GM19397 (cell line): Measurements from ENCODE around the gene DDAH2.

Experiments used
- ATAC-seq: cut with Tn5 transposase; IDR thresholded peaks from one replicate; pipeline ENCODE4 v1.9.1; 2021; ENCODE audit warnings: mild to moderate bottlenecking, moderate library complexity; ENCODE audit not compliant: unreplicated experiment

DDAH2 gene

GRCh38 chr6:31733734-31734133 lies 4.6 kb upstream of the DDAH2 start:
- ATAC-seq = no peak

DNA sequence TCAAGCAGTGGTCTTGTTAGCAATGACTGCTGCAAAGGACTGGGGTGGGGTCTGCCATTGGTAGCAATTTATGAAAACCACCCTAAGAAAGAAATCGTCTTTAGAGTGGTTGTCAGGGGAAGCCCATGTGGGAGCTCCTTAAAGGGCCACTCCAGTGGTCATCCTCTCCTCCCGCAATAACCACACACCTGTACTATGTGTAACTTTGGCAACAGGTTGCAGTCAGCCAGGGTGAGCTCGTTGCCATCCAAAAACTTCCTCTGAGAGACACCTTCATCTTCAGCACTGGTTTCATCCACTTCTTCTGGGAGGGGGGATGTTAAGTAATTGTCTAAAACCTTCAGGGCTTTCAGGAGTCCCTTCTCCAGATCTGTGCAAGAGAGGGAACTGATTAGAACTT lies 2.9 kb upstream of the DDAH2 start:
- ATAC-seq = no peak

DNA sequence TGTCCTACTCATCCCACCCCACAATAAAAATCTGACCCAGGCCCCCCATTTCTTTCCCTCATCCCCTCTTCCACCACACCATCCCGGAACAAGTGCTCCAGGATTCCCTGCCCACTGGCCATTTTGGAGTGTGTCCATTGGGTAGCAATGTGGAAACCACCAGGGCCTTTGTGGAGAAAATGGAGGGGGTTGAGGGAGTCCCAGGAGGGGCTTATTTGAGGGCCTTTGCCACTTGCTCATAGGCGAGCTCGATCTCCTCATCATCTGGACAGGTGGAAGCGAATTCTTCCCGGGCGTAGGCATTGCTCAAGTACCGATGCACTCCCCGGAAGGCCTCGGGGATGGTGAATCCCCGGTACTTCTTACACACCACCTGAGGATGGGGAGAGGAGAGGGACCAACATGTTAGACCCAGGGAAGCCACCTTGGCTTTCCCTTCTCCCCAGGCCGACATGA lies 1.6 kb upstream of the DDAH2 start:
- ATAC-seq = no peak

DNA sequence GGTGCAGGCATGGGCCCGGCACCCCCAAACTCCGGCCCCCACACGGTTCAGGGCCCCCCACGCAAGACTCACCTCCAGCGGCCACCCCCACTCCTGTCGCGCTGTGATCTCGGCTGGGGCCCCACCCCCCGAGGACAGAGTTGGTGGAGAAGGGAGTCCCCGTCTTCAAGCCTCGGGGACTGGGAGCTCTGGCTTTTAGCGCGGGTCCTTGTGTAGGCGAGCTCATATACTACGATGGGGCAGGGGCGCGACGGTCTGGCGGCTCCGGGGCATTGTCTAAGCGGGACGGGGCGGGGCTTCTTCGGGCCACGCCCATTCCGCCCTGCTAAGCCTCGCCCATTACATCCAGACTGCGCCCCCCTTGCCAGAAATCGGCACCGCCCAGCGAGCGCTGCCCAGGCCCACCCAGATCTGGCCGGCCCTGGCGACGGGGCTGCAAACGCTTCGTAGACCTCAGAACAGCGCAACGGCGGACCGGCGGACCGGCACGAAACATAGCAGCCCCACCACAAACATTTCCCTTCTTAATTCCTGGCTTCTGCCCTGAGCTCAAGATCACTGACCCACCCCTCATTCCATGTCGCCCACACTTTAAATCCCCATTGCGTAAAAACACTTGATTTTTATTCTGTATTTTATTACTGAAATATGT lies 1.0 kb upstream of the DDAH2 start:
- peak; percentile 36 for ATAC-seq

DNA sequence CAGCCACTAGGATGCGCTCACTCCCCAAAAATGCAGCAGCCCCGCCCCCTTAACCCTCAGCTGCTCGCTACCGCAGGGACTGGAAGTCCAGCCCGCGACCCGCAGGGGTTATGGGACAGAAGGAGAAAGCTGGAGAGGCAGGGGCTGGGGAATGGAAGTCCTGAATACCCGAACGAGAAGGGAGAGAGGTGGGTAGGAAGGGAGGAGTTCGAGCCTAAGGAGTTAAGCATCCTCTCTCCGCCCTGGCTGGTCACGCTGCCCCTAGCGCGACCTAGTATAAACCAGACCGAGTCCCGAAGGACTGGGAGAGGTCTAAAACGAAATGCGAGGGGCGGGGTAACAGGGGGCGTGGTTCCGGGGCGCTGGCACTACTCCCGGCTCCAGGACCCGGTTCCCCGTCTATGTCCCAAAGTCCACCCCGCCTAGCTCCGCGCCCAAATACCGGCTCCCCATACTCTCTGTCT lies 448 bp upstream of the DDAH2 start:
- no peak for ATAC-seq

DNA sequence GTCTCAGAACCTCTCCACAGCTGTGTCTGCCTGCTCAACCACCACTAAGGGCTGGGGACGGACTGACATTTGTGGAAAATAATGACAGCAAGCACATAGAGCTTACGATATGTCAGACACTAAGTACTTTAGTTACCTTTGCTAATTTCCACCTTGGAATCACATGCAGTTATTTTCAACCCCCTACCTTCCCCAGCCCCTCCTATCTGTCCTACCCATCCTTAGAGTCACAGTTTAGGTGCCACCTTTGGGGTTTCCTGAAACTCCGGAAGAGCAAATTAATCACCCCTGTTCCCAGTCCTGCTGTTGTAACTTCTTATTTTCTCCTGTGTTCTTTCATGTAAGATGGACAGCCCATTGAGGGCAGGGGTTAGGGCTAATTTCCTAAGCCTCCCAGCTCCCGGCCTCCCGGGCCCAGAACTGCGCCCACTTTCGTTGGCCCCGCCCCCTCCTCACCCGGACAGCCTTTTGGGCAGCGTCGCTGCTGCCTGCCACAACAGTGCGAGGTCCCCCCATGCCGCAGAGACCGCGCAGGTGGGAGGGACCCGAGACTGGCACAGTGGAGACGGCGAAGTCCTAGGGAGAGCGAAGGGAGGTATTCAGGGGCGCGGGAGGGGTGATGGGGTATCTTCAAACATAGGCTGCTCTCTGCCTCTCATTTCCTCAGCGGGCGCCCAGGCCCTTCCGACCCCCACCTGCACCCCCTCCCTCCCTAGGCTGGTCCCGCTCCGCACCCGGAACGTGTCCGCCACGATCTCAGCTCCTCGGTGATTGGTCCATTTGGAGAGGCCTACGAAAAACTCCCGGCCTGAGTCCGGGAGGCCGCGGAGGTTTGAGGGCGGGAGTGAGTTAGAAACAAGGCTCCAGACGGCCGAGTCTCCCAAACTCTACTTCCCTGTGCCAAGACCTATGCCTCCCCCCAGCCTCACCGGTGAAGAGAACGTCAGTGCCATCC lies 1.1 kb downstream of the DDAH2 start:
- no peak for ATAC-seq

DNA sequence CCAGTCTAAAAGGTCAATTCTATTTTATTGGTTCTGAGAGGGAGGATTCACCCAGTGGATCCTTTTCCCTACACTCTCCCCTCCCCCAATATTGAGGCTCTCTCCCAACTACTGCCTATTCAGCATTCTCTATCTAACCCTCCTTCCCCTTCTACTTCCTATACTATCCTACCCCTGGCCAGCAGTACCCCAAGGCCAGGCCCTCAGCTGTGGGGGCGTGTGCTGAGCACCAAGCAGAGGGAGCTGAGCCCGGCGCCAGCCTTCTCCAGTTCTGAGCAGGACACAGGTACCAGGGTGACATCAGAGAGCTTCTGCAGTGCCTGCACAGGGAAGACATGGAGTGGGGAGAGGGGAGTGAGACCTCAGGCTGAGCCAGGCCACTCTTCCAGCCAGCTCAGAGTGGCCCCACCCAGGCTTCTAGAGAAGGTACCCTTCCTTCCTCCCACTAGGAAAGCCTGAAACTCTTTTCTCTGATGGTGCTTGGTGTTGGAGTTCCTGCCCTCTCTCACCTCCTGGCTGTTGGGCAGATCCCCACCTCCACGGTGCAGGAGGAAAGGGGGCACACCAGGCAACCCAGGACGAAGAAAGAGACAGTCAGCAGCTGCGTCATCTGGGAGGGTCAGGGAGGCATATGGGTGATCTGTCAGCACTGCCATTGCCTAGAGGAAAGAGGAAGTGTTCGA lies 1.9 kb downstream of the DDAH2 start:
- ATAC-seq = peak; percentile 58

DNA sequence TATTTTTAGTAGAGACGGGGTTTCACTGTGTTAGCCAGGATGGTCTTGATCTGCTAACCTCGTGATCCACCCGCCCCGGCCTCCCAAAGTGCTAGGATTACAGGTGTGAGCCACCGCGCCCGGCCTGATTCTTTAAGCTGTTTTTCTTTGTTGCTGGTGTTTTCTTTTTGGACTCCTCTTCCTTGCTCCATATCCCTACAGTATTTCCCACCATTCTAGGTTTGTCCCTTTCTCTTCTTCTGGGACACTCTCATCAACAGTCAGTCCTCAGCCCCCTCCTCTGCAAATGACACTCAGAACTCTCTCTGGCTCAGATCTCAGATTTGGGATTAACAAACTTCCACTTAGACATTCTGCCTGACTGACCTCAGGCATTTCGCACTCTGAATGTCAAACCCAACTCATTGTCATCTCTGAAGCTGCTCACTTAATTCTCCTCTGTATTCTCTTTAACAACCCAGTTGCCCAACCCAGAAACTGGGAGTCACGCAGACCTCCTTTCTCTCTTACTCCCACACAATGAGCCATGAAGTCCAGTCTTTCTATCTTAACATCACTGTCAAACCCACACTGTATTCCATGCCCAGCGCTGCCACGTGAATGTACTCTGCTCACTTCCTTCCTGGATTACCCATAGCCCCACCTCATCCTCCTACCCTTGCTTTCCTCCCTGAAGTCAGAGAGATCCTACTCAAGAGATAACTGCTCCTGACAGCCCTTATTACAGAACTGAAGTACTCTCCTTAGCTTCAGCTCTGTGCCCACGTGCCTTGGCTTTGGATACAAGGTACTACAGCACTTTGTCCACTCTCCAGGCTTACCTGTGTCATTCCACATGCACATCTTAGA lies 3.4 kb downstream of the DDAH2 start:
- no peak for ATAC-seq

DNA sequence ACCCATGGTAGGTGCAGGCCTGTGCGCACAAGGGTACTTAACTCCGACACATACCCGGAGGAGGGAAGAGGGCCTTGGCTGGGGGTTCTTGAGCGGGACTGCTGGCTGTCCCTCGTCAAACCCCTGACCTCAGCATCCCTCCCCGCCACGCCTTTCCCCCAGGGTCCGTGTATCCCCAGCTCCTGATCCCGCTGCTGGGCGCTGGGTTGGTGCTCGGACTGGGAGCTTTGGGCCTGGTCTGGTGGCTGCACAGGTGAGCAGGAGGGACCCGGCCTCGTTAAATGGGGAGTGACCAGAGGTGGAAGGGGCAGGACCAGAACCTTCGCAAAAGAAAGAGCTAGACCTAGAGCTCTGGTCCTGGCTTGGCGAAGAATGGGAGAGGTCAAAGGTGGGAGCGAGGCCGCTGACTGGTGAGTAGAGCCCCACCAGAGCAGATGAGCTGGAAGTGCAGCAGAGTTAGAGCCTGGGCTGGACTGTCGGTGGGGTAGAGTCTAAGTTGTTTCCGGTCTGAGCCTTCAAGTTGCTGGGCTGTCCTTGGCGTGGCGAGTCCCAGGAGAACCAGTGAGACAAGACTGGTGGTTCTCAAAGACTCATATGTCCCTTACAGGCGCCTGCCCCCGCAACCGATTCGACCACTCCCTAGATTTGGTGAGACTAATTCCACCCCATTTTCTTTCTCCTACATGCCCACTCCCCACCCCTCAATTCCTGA lies 5.0 kb downstream of the DDAH2 start:
- ATAC-seq = no peak

- no peak for ATAC-seq
Observed at GRCh38 chr6:31723245-31723979, 5.7 kb downstream of the DDAH2 start, which contains the start of gene MPIG6B. TSS of gene MPIG6B (plus strand) at chr6:31723373. CDS start at chr6:31723384, 11 bp downstream.

GRCh38 chr6:31722173-31722572 lies 6.9 kb downstream of the DDAH2 start:
- no peak for ATAC-seq

- ATAC-seq = no peak
Observed at GRCh38 chr6:31721351-31722020, 7.6 kb downstream of the DDAH2 start, which contains the start of gene LY6G6C. TSS of gene LY6G6C (minus strand) at chr6:31721746. CDS start at chr6:31721679, 67 bp downstream.

DNA sequence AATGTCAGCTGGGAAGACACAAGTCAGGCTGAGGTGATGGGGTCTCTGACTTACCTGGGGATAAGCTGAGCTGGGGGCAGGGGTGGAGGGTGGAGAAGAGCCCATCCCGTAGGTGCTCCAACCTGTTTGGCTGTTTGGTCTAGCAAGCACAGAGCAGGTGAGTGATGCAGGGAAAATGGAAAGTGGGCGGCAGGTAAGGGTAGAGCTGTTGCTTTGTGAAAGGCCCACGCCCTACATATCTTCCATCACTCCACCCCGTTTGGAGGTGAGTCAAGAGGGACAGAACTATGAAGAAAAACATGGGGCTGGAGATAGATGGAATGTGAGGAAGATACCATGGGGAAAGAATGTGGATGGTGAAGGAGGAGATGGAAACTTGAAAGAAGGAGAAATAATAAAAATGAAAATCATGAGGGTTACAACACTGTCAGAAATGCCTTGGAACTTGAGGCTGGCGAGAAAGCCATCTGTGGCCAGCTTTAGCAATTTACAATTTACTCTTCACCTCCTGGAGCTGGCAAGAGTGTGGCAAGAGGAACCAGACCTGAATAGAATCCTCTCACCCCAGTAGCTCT lies 8.8 kb downstream of the DDAH2 start:
- no peak for ATAC-seq

DNA sequence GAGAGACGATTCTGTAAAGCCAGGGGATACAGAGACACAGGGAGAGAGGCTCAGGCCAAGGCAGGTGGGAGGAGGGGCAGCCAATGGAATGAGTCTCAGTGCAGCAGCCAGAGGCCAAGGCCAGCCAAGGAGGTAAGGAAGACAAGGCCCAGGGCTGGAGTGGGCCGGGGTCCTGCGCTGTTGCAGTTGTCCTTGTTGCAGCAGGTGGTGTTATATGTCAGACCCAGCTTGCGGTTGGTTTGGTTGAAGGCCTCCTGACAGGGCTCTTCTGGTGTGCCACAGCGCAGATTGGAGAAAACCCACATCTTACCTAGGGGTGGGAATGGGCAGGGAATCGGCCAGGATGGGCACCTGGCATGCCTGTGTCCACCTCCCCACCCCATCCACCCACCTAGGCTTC lies 10.1 kb downstream of the DDAH2 start:
- no peak for ATAC-seq

DNA sequence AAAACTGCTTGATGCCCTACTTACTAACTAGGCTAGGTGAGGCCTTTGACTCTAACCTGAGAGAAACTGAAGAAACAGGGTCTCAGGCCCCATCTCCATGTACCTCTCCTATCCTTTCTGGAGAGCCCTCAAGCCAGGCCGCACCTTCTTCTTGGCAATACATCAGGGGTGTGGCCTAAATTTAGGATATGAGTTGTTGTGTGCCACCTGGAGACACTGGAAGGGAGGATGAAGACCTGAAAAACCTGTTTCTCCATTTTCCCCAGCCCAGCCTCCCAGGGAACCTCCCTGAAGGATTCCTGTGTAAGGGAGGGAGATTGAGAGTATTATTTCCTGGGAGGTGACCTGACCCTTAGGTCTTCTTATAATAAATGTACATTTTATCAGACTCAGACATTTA lies 10.8 kb downstream of the DDAH2 start:
- no peak for ATAC-seq

GRCh38 chr6:31717499-31718222 lies 11.4 kb downstream of the DDAH2 start:
- no peak for ATAC-seq
